IMR-90 (cell line): ENCODE data around the gene PAPPA. TPM values are rescaled to one million over a fixed set of nuclear protein-coding genes. Genes with fewer than 3 reads are reported as not detected.

ENCODE experiments used
- ATAC-seq: fragments of 200-7000 bp; cut with Tn5 transposase; 2 replicates; pipeline ENCODE4 v1.9.1; 2020; ENCODE audit warnings: low read depth, mild to moderate bottlenecking, moderate library complexity
- BruUV-seq: library from RNA; stranded (reverse); fragments of 400-500 nt; replicated peaks from 2 replicates; lab custom pipeline; 2021; lab: Mats Ljungman, UMichigan
- CTCF ChIA-PET: fragments of 300-600 bp; formaldehyde crosslinking; extraction: SDS; loops from one replicate; lab custom pipeline; 2021; ENCODE audit warnings: antibody characterized with exemption; lab: Yijun Ruan, JAX
- POLR2A ChIA-PET: fragments of 300-600 bp; sonication (Branson Sonifier 250); formaldehyde crosslinking; loops from one replicate; lab custom pipeline; 2022; ENCODE audit warnings: antibody characterized with exemption; ENCODE audit not compliant: unreplicated experiment; lab: Charles Lee
- DNase-seq: peaks from one replicate; pipeline ENCODE4 v3.0.0; 2013
- H2AFZ ChIP-seq: replicated peaks from 2 replicates; pipeline ENCODE3; 2013; ENCODE audit warnings: low read length, mild to moderate bottlenecking; ENCODE audit not compliant: poor library complexity
- H2AK5ac ChIP-seq: 2 replicates; pipeline ENCODE4 v1.6.1; 2013; ENCODE audit warnings: low read depth, low read length, inconsistent platforms
- H2AK9ac ChIP-seq: replicated peaks from 2 replicates; pipeline ENCODE3; 2013; ENCODE audit warnings: mild to moderate bottlenecking, low read depth, low read length, moderate library complexity; ENCODE audit not compliant: poor library complexity
- H2BK120ac ChIP-seq: 2 replicates; pipeline ENCODE4 v1.6.1; 2013; ENCODE audit warnings: low read depth, low read length, inconsistent platforms
- H2BK15ac ChIP-seq: 3 replicates; pipeline ENCODE4 v1.6.1; 2013; ENCODE audit warnings: low read depth, low read length, inconsistent platforms
- H2BK20ac ChIP-seq: 2 replicates; pipeline ENCODE4 v1.6.1; 2013; ENCODE audit warnings: low read depth, mild to moderate bottlenecking, inconsistent platforms, low read length, moderate library complexity
- H2BK5ac ChIP-seq: 2 replicates; pipeline ENCODE4 v1.6.1; 2013; ENCODE audit warnings: mild to moderate bottlenecking, low read depth, low read length, inconsistent platforms; ENCODE audit not compliant: poor library complexity, severe bottlenecking
- H3K14ac ChIP-seq: replicated peaks from 2 replicates; pipeline ENCODE4 v1.6.1; 2013; ENCODE audit warnings: low read depth, low read length, inconsistent platforms
- H3K18ac ChIP-seq: 2 replicates; pipeline ENCODE4 v1.6.1; 2013; ENCODE audit warnings: low read depth, low read length, control low read depth
- H3K23ac ChIP-seq: 2 replicates; pipeline ENCODE4 v1.6.1; 2013; ENCODE audit warnings: low read depth, low read length, inconsistent platforms
- H3K27ac ChIP-seq: 2 replicates; pipeline ENCODE4 v1.5.1; 2013; ENCODE audit warnings: mild to moderate bottlenecking, control low read depth, low read length; ENCODE audit not compliant: insufficient read depth
- H3K27me3 ChIP-seq: 2 replicates; pipeline ENCODE4 v1.6.1; 2013; ENCODE audit warnings: low read length; ENCODE audit not compliant: control insufficient read depth, insufficient read depth
- H3K36me3 ChIP-seq: 2 replicates; pipeline ENCODE4 v1.6.1; 2013; ENCODE audit warnings: low read length, mixed read lengths; ENCODE audit not compliant: control insufficient read depth, insufficient read depth
- H3K4ac ChIP-seq: 2 replicates; pipeline ENCODE4 v1.6.1; 2013; ENCODE audit warnings: low read depth, low read length, inconsistent platforms
- H3K4me1 ChIP-seq: 2 replicates; pipeline ENCODE4 v1.6.1; 2013; ENCODE audit warnings: low read length, mixed read lengths; ENCODE audit not compliant: control insufficient read depth, insufficient read depth
- H3K4me2 ChIP-seq: 2 replicates; pipeline ENCODE4 v1.6.1; 2013; ENCODE audit warnings: low read depth, mild to moderate bottlenecking, control low read depth, low read length, moderate library complexity
- H3K4me3 ChIP-seq: 2 replicates; pipeline ENCODE4 v1.5.1; 2013; ENCODE audit warnings: low read depth, mild to moderate bottlenecking, control low read depth, low read length, moderate library complexity; ENCODE audit not compliant: insufficient read depth
- H3K56ac ChIP-seq: 2 replicates; pipeline ENCODE4 v1.6.1; 2013; ENCODE audit warnings: low read length, inconsistent platforms; ENCODE audit not compliant: insufficient read depth; ENCODE audit errors: extremely low read depth
- H3K79me1 ChIP-seq, 2 experiments: 2 replicates each; pipeline ENCODE4 v1.6.1; 2013; ENCODE audit warnings: low read length in 2 of 2, inconsistent platforms in 1 of 2, low read depth in 1 of 2
- H3K9ac ChIP-seq: 2 replicates; pipeline ENCODE4 v1.6.1; 2013; ENCODE audit warnings: low read depth, low read length, control low read depth
- H3K9me1 ChIP-seq: 2 replicates; pipeline ENCODE4 v1.6.1; 2013; ENCODE audit warnings: low read length, inconsistent platforms; ENCODE audit not compliant: insufficient read depth
- H3K9me3 ChIP-seq: 2 replicates; pipeline ENCODE4 v1.6.1; 2013; ENCODE audit warnings: low read length; ENCODE audit not compliant: control insufficient read depth, insufficient read depth
- H4K20me1 ChIP-seq: 2 replicates; pipeline ENCODE4 v1.6.1; 2013; ENCODE audit warnings: low read length, inconsistent platforms; ENCODE audit not compliant: insufficient read depth
- H4K5ac ChIP-seq: 2 replicates; pipeline ENCODE4 v1.6.1; 2013; ENCODE audit warnings: mild to moderate bottlenecking, low read depth, low read length, control low read depth
- H4K8ac ChIP-seq, 2 experiments: 2 replicates each; pipeline ENCODE4 v1.6.1; 2013; ENCODE audit warnings: low read depth in 2 of 2, low read length in 2 of 2, control low read depth in 1 of 2, inconsistent platforms in 1 of 2
- H4K91ac ChIP-seq: 2 replicates; pipeline ENCODE4 v1.6.1; 2013; ENCODE audit warnings: low read depth, low read length, inconsistent platforms; ENCODE audit not compliant: insufficient read depth
- CHD1 ChIP-seq: IDR thresholded peaks from 2 replicates; pipeline ENCODE4 v1.6.1; 2012; ENCODE audit warnings: low read depth, low read length, improper control_type of control experiment
- CTCF ChIP-seq: conservative IDR thresholded peaks from 2 replicates; pipeline ENCODE4 v1.5.1; 2012; ENCODE audit warnings: mild to moderate bottlenecking, low read depth, low read length, improper control_type of control experiment
- MAFK ChIP-seq: IDR thresholded peaks from 2 replicates; pipeline ENCODE4 v1.6.1; 2012; ENCODE audit warnings: low read depth, low read length, improper control_type of control experiment
- MAZ ChIP-seq: IDR thresholded peaks from 2 replicates; pipeline ENCODE4 v1.6.1; 2012; ENCODE audit warnings: low read depth, mild to moderate bottlenecking, low read length, improper control_type of control experiment, moderate library complexity, borderline replicate concordance
- NFE2L2 ChIP-seq: fragments of 150-350 bp; IDR thresholded peaks from 2 replicates; pipeline ENCODE4 v1.6.1; 2016; ENCODE audit warnings: low read depth, mild to moderate bottlenecking, low read length
- POLR2A ChIP-seq: IDR thresholded peaks from 2 replicates; pipeline ENCODE4 v1.6.1; 2012; ENCODE audit warnings: mild to moderate bottlenecking, low read depth, low read length
- SMC3 ChIP-seq: fragments of 150-350 bp; IDR thresholded peaks from 2 replicates; pipeline ENCODE4 v1.6.1; 2016; ENCODE audit warnings: low read depth, mild to moderate bottlenecking, antibody characterized with exemption, low read length, moderate library complexity
- WGBS, 2 experiments: methylation state at CpG; one replicate each; pipeline versions ENCODE4 v1.1.5 to v1.1.7; 2013; ENCODE audit warnings: missing lambda C conversion rate in 2 of 2; ENCODE audit not compliant: insufficient read length in 1 of 2; ENCODE audit errors: extremely low coverage in 2 of 2; 5-methylcytosine and 5-hydroxymethylcytosine counted together
- dilution Hi-C: fragments of 300-500 bp; cut with HindIII; formaldehyde crosslinking; loops from one replicate; pipeline ENCODE4 v1.14.3; 2018; ENCODE audit warnings: low sequenced_read_pairs; ENCODE audit not compliant: unreplicated experiment
- in situ Hi-C: fragments of 300-500 bp; cut with MboI; formaldehyde crosslinking; loops from 3 replicates; pipeline ENCODE4 v1.14.3; 2019; ENCODE audit warnings: low sequenced_read_pairs, inconsistent platforms, mixed read lengths
- intact Hi-C: fragments of 100-400 bp; cut with micrococcal nuclease; formaldehyde crosslinking; loops from 2 replicates; pipeline ENCODE4 v1.10.0; 2022
- polyA plus RNA-seq, 3 experiments: library from polyadenylated mRNA; depleted of rRNA; stranded (reverse); fragments of >200 nt; gene quantifications; 2 replicates each; pipeline ENCODE4 v1.2.3, GENCODE V29; 2012; ENCODE audit warnings: low replicate concordance in 1 of 3
- total RNA-seq: library from RNA; depleted of rRNA; stranded (reverse); fragments of >200 nt; gene quantifications from 2 replicates; pipeline ENCODE4 v1.2.3, GENCODE V29; 2012

Gene PAPPA
- total and polyA plus RNA-seq, 2 of the 4 experiments (the other 2 are of a cell fraction): 8.3 to 12.4 TPM

GRCh38 chr9:116345393-116345792 is 191.8 kb downstream of the PAPPA start:
- H4K8ac ChIP-seq: no peak overlapping the region
- CTCF ChIA-PET: interaction anchor here (0.6 kb wide), 1 partner anchor 33 kb away, joined by 3 read pairs; no protein-coding TSS in a partner anchor
- peaks cover 8% of the 10 kb centered on the region; the same call in 1 of the 2 replicates for H3K9me1 ChIP-seq
- intact Hi-C loops (no loop called here), in situ Hi-C loops (no loop called here), dilution Hi-C loops (no loop called here)
- H4K20me1 ChIP-seq: no peaks in the 10 kb centered on the region; the same call in 1 of the 2 replicates
- H2AFZ ChIP-seq: no peak overlapping the region
- H2BK20ac ChIP-seq: no peak overlapping the region
- H3K23ac ChIP-seq: no peak overlapping the region
- H2BK15ac ChIP-seq: no peak overlapping the region
- H3K4ac ChIP-seq: no peak overlapping the region
- no peak overlapping the region for H4K91ac ChIP-seq
- no peak overlapping the region for H2BK5ac ChIP-seq
- H3K14ac ChIP-seq: no peak overlapping the region
- no peak overlapping the region for H3K4me2 ChIP-seq
- H2AK9ac ChIP-seq: peak overlapping the region; percentile 33
- TF ChIP-seq CHD1 (no peak), MAZ (no peak), NFE2L2 (no peak), MAFK (no peak), SMC3 (no peak), POLR2A (no peak), CTCF (no peak)
- H3K4me3 ChIP-seq: no peak overlapping the region
- no TSS peak for BruUV-seq
- POLR2A ChIA-PET: no interaction called here
- H4K5ac ChIP-seq: no peak overlapping the region
- H3K79me1 ChIP-seq: no peaks in the 10 kb centered on the region
- no peak overlapping the region for H3K27ac ChIP-seq
- no peak for ATAC-seq
- no CpG with 5 or more reads among the region's 2 CpGs for WGBS, 2 experiments
- H3K4me1 ChIP-seq: no peaks in the 10 kb centered on the region
- DNase-seq: no peak
- no peaks in the 10 kb centered on the region for H3K9me3 ChIP-seq
- H3K56ac ChIP-seq: no peak overlapping the region
- H3K18ac ChIP-seq: no peak overlapping the region
- peaks cover 73% of the 10 kb centered on the region for H3K36me3 ChIP-seq
- no peak overlapping the region for H2BK120ac ChIP-seq
- no peak overlapping the region for H2AK5ac ChIP-seq
- H3K9ac ChIP-seq: no peak overlapping the region
- no peaks in the 10 kb centered on the region for H3K27me3 ChIP-seq
